ENCODE results near the gene E2F4.

The E2F4 gene

DNA sequence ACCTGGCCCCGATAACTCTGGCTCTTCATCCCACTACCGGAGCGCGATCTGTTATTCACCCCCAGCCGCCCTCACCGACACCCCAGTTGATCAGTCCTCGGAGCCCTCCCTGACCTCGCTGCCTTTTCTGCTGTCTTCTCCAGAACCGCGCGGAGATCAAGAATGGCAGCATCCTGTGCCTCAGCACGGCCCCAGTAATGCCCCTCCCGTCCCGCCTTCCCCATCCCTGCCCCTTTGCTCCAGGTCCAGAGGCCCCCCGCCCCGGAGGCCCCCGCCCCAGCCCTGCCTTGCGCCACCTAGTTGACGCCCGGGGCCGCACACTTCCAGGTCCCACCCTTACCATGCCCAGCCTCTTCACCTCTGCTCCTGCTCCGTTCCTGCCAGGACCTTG is 7.8 kb downstream of the E2F4 start:
- no peak for DNase-seq (ENCODE audit: low read depth)
- TF ChIP-seq, protein P1, sequence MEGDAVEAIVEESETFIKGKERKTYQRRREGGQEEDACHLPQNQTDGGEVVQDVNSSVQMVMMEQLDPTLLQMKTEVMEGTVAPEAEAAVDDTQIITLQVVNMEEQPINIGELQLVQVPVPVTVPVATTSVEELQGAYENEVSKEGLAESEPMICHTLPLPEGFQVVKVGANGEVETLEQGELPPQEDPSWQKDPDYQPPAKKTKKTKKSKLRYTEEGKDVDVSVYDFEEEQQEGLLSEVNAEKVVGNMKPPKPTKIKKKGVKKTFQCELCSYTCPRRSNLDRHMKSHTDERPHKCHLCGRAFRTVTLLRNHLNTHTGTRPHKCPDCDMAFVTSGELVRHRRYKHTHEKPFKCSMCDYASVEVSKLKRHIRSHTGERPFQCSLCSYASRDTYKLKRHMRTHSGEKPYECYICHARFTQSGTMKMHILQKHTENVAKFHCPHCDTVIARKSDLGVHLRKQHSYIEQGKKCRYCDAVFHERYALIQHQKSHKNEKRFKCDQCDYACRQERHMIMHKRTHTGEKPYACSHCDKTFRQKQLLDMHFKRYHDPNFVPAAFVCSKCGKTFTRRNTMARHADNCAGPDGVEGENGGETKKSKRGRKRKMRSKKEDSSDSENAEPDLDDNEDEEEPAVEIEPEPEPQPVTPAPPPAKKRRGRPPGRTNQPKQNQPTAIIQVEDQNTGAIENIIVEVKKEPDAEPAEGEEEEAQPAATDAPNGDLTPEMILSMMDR (IDR thresholded peaks at IDR 0.05; ENCODE audit: insufficient read depth, low read depth, low read length, missing control alignments), result no peak
- no peak overlapping the region for H3K4me3 ChIP-seq (ENCODE audit: low read depth, low read length)

DNA sequence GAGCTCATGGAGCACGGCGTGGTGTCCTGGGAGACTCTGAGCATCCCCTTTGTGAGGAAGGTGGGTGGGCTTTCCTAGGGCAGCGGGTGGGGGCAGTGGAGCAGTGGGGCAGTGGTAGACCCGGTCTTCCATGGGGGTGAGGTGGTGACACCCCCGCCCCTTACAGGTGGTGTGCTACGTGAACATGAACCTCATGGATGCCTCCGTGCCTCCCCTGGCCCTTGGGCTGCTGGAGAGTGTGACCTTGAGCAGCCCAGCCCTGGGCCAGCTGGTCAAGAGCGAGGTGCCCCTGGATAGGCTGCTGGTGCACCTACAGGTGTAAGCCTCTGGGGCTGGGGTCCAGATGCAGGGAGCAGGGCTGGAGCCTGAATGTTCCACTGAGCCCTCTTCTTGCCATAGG is 8.5 kb downstream of the E2F4 start:
- no peak for DNase-seq (ENCODE audit: low read depth)
- H3K4me3 ChIP-seq (ENCODE audit: low read depth, low read length), result no peak overlapping the region
- TF ChIP-seq, protein P1 (IDR thresholded peaks at IDR 0.05; ENCODE audit: insufficient read depth, low read depth, low read length, missing control alignments), result no peak

DNA sequence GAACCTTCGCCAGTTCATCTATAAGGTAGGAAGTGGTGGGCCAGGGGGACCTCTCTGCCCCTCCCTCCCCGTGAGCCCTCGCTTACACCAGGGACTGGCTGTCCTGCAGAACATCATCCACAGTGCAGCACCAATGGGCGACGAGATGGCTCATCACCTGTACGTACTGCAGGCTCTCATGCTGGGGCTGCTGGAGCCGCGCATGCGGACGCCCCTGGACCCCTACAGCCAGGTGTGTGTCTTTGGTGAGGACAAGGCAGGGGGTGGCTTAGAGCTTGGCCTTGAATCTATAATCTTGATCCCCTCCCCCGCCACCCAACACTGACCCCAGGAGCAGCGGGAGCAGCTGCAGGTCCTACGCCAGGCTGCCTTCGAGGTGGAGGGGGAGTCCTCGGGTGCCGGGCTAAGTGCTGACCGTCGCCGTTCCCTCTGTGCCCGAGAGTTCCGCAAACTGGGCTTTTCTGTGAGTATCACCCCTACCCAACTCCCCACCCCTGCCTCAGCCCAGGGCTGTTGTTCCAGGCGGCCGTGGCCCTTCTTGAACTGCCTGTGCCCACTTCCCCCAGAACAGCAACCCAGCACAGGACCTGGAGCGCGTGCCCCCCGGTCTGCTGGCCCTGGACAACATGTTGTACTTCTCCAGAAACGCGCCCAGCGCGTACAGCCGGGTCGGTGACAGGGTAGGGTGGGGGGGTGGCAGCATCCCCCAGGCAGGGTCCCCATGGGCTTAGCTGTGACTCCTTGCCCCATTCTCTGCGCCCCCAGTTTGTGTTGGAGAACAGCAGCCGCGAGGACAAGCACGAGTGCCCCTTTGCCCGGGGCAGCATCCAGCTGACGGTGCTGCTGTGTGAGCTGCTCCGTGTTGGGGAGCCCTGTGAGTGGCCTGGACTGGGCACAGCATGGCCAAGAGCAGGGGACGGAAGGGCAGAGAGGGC is 9.7 kb downstream of the E2F4 start:
- no peak for DNase-seq (ENCODE audit: low read depth)
- H3K4me3 ChIP-seq (ENCODE audit: low read depth, low read length), result no peak overlapping the region
- TF ChIP-seq, protein P1 (IDR thresholded peaks at IDR 0.05; ENCODE audit: insufficient read depth, low read depth, low read length, missing control alignments), result no peak

DNA sequence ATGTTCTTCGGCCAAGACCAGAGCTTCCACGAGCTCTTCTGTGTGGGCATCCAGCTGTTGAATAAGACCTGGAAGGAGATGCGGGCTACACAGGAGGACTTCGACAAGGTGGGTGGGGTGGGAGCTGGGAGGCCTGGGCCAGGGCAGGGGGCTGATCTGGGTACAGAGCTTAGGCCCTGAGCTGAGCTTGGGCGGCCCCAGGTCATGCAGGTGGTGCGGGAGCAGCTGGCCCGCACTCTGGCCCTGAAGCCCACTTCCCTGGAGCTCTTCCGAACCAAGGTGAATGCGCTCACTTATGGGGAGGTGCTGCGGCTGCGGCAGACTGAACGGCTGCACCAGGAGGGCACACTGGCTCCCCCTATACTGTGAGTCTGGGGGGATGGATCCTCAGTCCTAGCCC is 10.5 kb downstream of the E2F4 start:
- TF ChIP-seq, protein P1 (IDR thresholded peaks at IDR 0.05; ENCODE audit: insufficient read depth, low read depth, low read length, missing control alignments), result no peak
- no peak for DNase-seq (ENCODE audit: low read depth)
- no peak overlapping the region for H3K4me3 ChIP-seq (ENCODE audit: low read depth, low read length)

DNA sequence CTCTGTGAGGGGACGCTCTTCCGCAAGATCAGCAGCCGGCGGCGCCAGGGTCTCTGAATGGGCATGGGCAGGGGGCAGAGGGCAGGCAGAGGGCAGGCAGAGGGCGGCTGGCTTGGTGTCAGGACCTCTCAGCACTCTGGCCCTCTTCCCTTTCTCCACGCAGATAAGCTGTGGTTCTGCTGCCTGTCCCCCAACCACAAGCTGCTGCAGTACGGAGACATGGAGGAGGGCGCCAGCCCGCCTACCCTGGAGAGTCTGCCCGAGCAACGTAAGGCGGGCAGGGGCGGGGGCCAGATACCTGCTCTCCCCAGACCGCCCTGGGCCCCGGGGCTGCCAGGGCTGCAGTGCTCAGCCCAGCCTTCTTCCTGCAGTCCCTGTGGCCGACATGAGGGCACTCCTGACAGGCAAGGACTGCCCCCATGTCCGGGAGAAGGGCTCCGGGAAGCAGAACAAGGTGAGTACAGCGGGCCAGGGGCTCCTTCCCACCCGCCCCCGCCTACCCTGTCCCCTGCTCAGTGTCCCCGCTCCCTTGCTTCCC is 11.1 kb downstream of the E2F4 start:
- DNase-seq (ENCODE audit: low read depth), result no peak
- TF ChIP-seq, protein P1 (IDR thresholded peaks at IDR 0.05; ENCODE audit: insufficient read depth, low read depth, low read length, missing control alignments), result no peak
- H3K4me3 ChIP-seq (ENCODE audit: low read depth, low read length), result no peak overlapping the region

DNA sequence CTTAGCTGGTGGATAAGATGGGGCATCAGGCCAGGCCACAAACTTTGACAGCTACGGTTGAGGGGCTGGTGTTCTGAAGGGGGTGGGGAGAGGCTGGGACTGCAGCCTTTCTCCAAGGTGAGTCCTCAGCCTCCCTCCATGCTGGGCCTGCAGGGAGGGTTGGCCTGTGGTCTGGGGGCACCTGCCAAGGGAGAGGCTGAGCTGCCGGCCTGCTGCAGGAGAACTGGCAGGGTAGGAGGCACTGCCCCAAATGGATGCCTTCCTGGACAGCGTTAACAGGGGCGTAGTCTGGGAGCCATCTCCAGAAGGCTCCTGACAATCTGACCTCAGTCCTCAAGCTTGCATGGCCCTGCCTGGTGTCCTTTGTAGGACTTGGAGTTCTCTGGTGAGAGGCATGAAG is 12.1 kb downstream of the E2F4 start:
- H3K4me3 ChIP-seq (ENCODE audit: low read depth, low read length), result no peak overlapping the region
- TF ChIP-seq, protein P1 (IDR thresholded peaks at IDR 0.05; ENCODE audit: insufficient read depth, low read depth, low read length, missing control alignments), result no peak
- no peak for DNase-seq (ENCODE audit: low read depth)

All from GM12865 (cell line).